Measurements from ENCODE around the gene CRMP1. TPM values are rescaled to one million over a fixed set of nuclear protein-coding genes. Genes with fewer than 3 reads are reported as not detected.

The CRMP1 gene
- total and polyA plus RNA-seq, 9 of the 15 experiments (the other 6 are each of a cell fraction or from before 2014, with no cell fraction given): 0.03 to 0.04 TPM; not detected in 7

GRCh38 chr4:5785806-5786680 lies 106.8 kb downstream of the CRMP1 start:
- CTCF ChIA-PET (ENCODE audit: low intra/inter-chr PET ratio): no interaction called here
- no peak for DNase-seq (ENCODE audit: extremely low read depth in 1 of 4, low spot score in 3 of 4)
- no peaks in the 10 kb centered on the region for H3K9me1 ChIP-seq (ENCODE audit: control insufficient read depth, insufficient read depth, low read length)
- BruUV-seq (replicated peaks): no TSS peak
- H3K27me3 ChIP-seq (ENCODE audit: control insufficient read depth in 2 of 2, insufficient read depth in 2 of 2, low read length in 2 of 2): peaks cover 0 to 7% of the 10 kb centered on the region in 2 experiments; a peak in 1 of 5 replicates
- H2AFZ ChIP-seq (ENCODE audit: low read depth, low read length): no peak overlapping the region
- no peaks in the 10 kb centered on the region for H3K36me3 ChIP-seq (ENCODE audit: control insufficient read depth, insufficient read depth, low read length)
- H3K9ac ChIP-seq (ENCODE audit: insufficient read depth in 1 of 2, low read depth in 2 of 2, low read length in 2 of 2): no peak overlapping the region
- POLR2A ChIA-PET: no interaction called here
- no peaks in the 10 kb centered on the region for H3K4me1 ChIP-seq (replicated peaks in 1 of 2; ENCODE audit: control insufficient read depth in 2 of 2, insufficient read depth in 2 of 2, low read length in 2 of 2)
- H3K27ac ChIP-seq (ENCODE audit: extremely low read depth, low read depth, low read length): no peak overlapping the region
- in situ Hi-C loops (cut with MboI) (no loop called here), intact Hi-C loops (cut with micrococcal nuclease) (no loop called here)
- ATAC-seq: no peak
- H3K4me2 ChIP-seq (ENCODE audit: insufficient read depth, low read length): no peak overlapping the region
- no peaks in the 10 kb centered on the region for H3K9me3 ChIP-seq (replicated peaks; ENCODE audit: control insufficient read depth, insufficient read depth, low read depth, low read length)
- no peak overlapping the region for H3K4me3 ChIP-seq
- H4K20me1 ChIP-seq (replicated peaks; ENCODE audit: control insufficient read depth, insufficient read depth, low read length): no peaks in the 10 kb centered on the region
- H3K79me2 ChIP-seq (ENCODE audit: control insufficient read depth, insufficient read depth, low read length): no peaks in the 10 kb centered on the region
- TF ChIP-seq EWSR1 (IDR thresholded peaks at IDR 0.05; ENCODE audit: borderline replicate concordance, low read depth, partially characterized antibody): no peak
- TF ChIP-seq ZNF253 (CRISPR knock-in tag; conservative IDR thresholded peaks at IDR 0.05): no peak
- no peak for TF ChIP-seq STAT6 (CRISPR knock-in tag; IDR thresholded peaks at IDR 0.05)
- no peak for TF ChIP-seq ZNF766 (CRISPR knock-in tag; conservative IDR thresholded peaks at IDR 0.05)
- TF ChIP-seq ZBTB7A (IDR thresholded peaks at IDR 0.05; ENCODE audit: borderline replicate concordance, control insufficient read depth, low read depth, low read length): no peak
- no peak for TF ChIP-seq FOXA1 (IDR thresholded peaks at IDR 0.05; ENCODE audit: borderline replicate concordance)
- no peak for TF ChIP-seq NONO (IDR thresholded peaks at IDR 0.05; ENCODE audit: low read depth in 2 of 2, low read length in 1 of 2)
- TF ChIP-seq CREB3L1 (IDR thresholded peaks at IDR 0.05; ENCODE audit: borderline replicate concordance, low read depth): no peak
- no peak for TF ChIP-seq MTA1 (IDR thresholded peaks at IDR 0.05; ENCODE audit: borderline replicate concordance)
- WGBS (ENCODE audit: insufficient coverage, low coverage, missing lambda C conversion rate): 27% methylated on average over 9 of the region's 9 CpGs
- no peak for FAIRE-seq
